SK-N-SH (cell line): ENCODE results near the gene AWAT1. TPM values are rescaled to one million over a fixed set of nuclear protein-coding genes. Genes with fewer than 3 reads are reported as not detected.
"Not testable (repeated sequence)": the region's sequence is repeated elsewhere in the genome, so short reads cannot be mapped to it uniquely, and the experiment has no call there.

Experiments
- CTCF ChIA-PET: fragments of 300-600, 350-600 bp; formaldehyde crosslinking; extraction: SDS; loops from one replicate; lab custom pipeline; 2021; lab: Yijun Ruan, JAX
- POLR2A ChIA-PET: fragments of 350-600 bp; sonication (Branson Sonifier 250); formaldehyde crosslinking; extraction: SDS; loops from one replicate; lab custom pipeline; 2020; ENCODE audit warnings: antibody characterized with exemption, inconsistent platforms; lab: Yijun Ruan, JAX
- DNase-seq: peaks from one replicate; pipeline ENCODE4 v3.0.0; 2012
- H2AFZ ChIP-seq: fragments of 200-600 bp; sonication (generic); 2 replicates; pipeline ENCODE4 v1.8.1; 2016; ENCODE audit warnings: antibody characterized with exemption, mild to moderate bottlenecking, low read depth
- H3F3A ChIP-seq: fragments of 200-600 bp; sonication (generic); replicated peaks from 2 replicates; pipeline ENCODE3; 2016; ENCODE audit warnings: antibody characterized with exemption, mild to moderate bottlenecking; ENCODE audit not compliant: insufficient read depth
- H3K27ac ChIP-seq, 2 experiments: fragments of 200-500 bp in 1 of 2; fragments of 200-600 bp in 1 of 2; sonication (Bioruptor generic) in 1 of 2; sonication (generic), shearing (Covaris generic) in 1 of 2; 2 replicates each; pipeline versions ENCODE4 v1.5.1 to v1.6.1; 2014 to 2016; ENCODE audit warnings: low read depth in 2 of 2, inconsistent platforms in 1 of 2, low read length in 1 of 2, mild to moderate bottlenecking in 1 of 2, mixed read lengths in 1 of 2
- H3K27me3 ChIP-seq: fragments of 200-600 bp; sonication (generic), shearing (Covaris generic); 2 replicates; pipeline ENCODE4 v1.6.1; 2016; ENCODE audit warnings: mixed run types; ENCODE audit not compliant: insufficient read depth
- H3K36me3 ChIP-seq, 2 experiments: fragments of 200-500 bp in 1 of 2; fragments of 200-600 bp in 1 of 2; sonication (Bioruptor generic) in 1 of 2; sonication (generic) in 1 of 2; replicated peaks in 1 of 2; 2 replicates each; pipeline versions ENCODE3 to v1.5.1; 2014 to 2016; ENCODE audit warnings: low read length in 1 of 2, mild to moderate bottlenecking in 1 of 2; ENCODE audit not compliant: insufficient read depth in 2 of 2, control insufficient read depth in 1 of 2
- H3K4me1 ChIP-seq, 2 experiments: fragments of 200-500 bp in 1 of 2; fragments of 200-600 bp in 1 of 2; sonication (Bioruptor generic) in 1 of 2; sonication (generic), shearing (Covaris generic) in 1 of 2; 2 replicates each; pipeline versions ENCODE4 v1.5.1 to v1.6.1; 2014 to 2016; ENCODE audit warnings: low read depth in 1 of 2, low read length in 1 of 2, mixed run types in 1 of 2; ENCODE audit not compliant: insufficient read depth in 2 of 2, control insufficient read depth in 1 of 2
- H3K4me2 ChIP-seq: fragments of 200-600 bp; sonication (generic), shearing (Covaris generic); 2 replicates; pipeline ENCODE4 v1.6.1; 2017; ENCODE audit warnings: mixed run types
- H3K4me3 ChIP-seq, 2 experiments: fragments of 200-500 bp in 1 of 2; fragments of 200-600 bp in 1 of 2; sonication (Bioruptor generic) in 1 of 2; sonication (generic), shearing (Covaris generic) in 1 of 2; 2 replicates each; pipeline versions ENCODE4 v1.5.1 to v1.8.1; 2014 to 2016; ENCODE audit warnings: low read depth in 2 of 2, inconsistent platforms in 1 of 2, low read length in 1 of 2, mild to moderate bottlenecking in 1 of 2, mixed read lengths in 1 of 2, moderate library complexity in 1 of 2
- H3K79me2 ChIP-seq: fragments of 200-600 bp; sonication (generic); 2 replicates; pipeline ENCODE4 v1.8.1; 2017; ENCODE audit warnings: mild to moderate bottlenecking; ENCODE audit not compliant: insufficient read depth
- H3K9ac ChIP-seq: fragments of 200-600 bp; sonication (generic); 2 replicates; pipeline ENCODE4 v1.6.1; 2017; ENCODE audit warnings: mixed run types
- H3K9me2 ChIP-seq: fragments of 200-600 bp; sonication (generic); 2 replicates; pipeline ENCODE4 v1.6.1; 2017; ENCODE audit warnings: mixed run types
- H3K9me3 ChIP-seq: fragments of 200-600 bp; sonication (generic); 2 replicates; pipeline ENCODE4 v1.6.1; 2017; ENCODE audit warnings: mixed run types, mild to moderate bottlenecking, moderate library complexity
- H4K20me1 ChIP-seq: fragments of 200-600 bp; sonication (generic); 2 replicates; pipeline ENCODE4 v1.6.1; 2017; ENCODE audit warnings: mild to moderate bottlenecking, mixed run types; ENCODE audit not compliant: insufficient read depth
- CHD2 ChIP-seq: fragments of 150-350 bp; IDR thresholded peaks from 2 replicates; pipeline ENCODE4 v1.6.1; 2018; ENCODE audit warnings: low read length; ENCODE audit not compliant: partially characterized antibody
- FOSL2 ChIP-seq: IDR thresholded peaks from 2 replicates; pipeline ENCODE4 v1.4.0; 2012; ENCODE audit warnings: low read depth, mild to moderate bottlenecking, moderate library complexity, borderline replicate concordance
- FOXJ3 ChIP-seq: sonication (generic); formaldehyde crosslinking; IDR thresholded peaks from 2 replicates; pipeline ENCODE4 v1.5.1; 2020; ENCODE audit warnings: mild to moderate bottlenecking, missing genetic modification reagents
- GABPA ChIP-seq: IDR thresholded peaks from 2 replicates; pipeline ENCODE4 v1.4.0; 2012; ENCODE audit warnings: low read depth, mild to moderate bottlenecking
- IRF3 ChIP-seq: fragments of 150-350 bp; IDR thresholded peaks from 2 replicates; pipeline ENCODE4 v1.6.1; 2016; ENCODE audit warnings: mild to moderate bottlenecking, low read depth, low read length
- JUND ChIP-seq: IDR thresholded peaks from 2 replicates; pipeline ENCODE4 v1.4.0; 2012
- MXI1 ChIP-seq: IDR thresholded peaks from 2 replicates; pipeline ENCODE4 v1.6.1; 2012; ENCODE audit warnings: mild to moderate bottlenecking, low read depth, low read length, improper control_type of control experiment
- POLR2AphosphoS5 ChIP-seq: IDR thresholded peaks from 2 replicates; pipeline ENCODE4 v1.6.1; 2012; ENCODE audit warnings: low read depth, low read length
- RAD21 ChIP-seq: IDR thresholded peaks from 2 replicates; pipeline ENCODE4 v1.6.1; 2012; ENCODE audit warnings: mild to moderate bottlenecking, low read length
- RFX5 ChIP-seq: IDR thresholded peaks from 2 replicates; pipeline ENCODE4 v1.6.1; 2012; ENCODE audit warnings: mild to moderate bottlenecking, improper control_type of control experiment, low read length
- RXRA ChIP-seq: IDR thresholded peaks from 2 replicates; pipeline ENCODE4 v1.4.0; 2012; ENCODE audit warnings: low read depth, mild to moderate bottlenecking, borderline replicate concordance
- TCF12 ChIP-seq: IDR thresholded peaks from 2 replicates; pipeline ENCODE4 v1.4.0; 2012
- TEAD4 ChIP-seq: IDR thresholded peaks from 2 replicates; pipeline ENCODE4 v1.4.0; 2012; ENCODE audit warnings: mild to moderate bottlenecking, borderline replicate concordance; ENCODE audit not compliant: insufficient read depth
- WGBS: methylation state at CpG from one replicate; pipeline ENCODE4 v1.1.6; 2017; ENCODE audit warnings: low lambda C conversion rate; 5-methylcytosine and 5-hydroxymethylcytosine counted together
- polyA plus RNA-seq, 3 experiments: library from polyadenylated mRNA; depleted of rRNA; stranded (reverse); fragments of >200 nt; gene quantifications; 2 replicates each; pipeline ENCODE4 v1.2.3, GENCODE V29; 2012
- TF ChIP-seq, protein P1 (sequence below): fragments of 150-350 bp; IDR thresholded peaks from 2 replicates; pipeline ENCODE4 v1.6.1; 2017; ENCODE audit warnings: antibody characterized with exemption, low read length, low read depth, borderline replicate concordance
- TF ChIP-seq, protein P2 (sequence below): IDR thresholded peaks from 2 replicates; pipeline ENCODE4 v1.4.0; 2012; ENCODE audit warnings: low read depth, borderline replicate concordance

Gene AWAT1
- polyA plus RNA-seq, 1 of the 3 experiments (the other 2 are of a cell fraction) = not detected

DNA sequence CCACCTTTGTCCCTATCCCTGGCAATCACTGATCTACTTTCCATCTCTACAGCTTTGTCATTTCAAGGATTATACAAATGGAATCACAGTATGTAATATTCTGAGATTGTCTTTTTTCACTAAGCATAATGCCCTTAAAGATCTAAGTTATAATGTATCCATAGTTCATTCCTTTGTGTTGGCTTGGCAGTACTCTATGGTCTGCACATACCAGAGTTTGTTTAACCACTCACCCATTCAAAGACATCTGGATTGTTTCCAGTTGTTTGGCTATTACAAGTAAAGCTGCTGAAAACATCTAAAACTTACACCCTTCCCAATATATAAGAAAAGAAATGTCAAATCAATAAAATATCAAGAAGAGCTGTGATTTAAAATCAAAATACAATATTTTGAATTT lies 26.0 kb upstream of the AWAT1 start:
- TF ChIP-seq POLR2AphosphoS5 (no peak), MXI1 (no peak), IRF3 (no peak), TEAD4 (no peak)
- TF ChIP-seq, protein P1, sequence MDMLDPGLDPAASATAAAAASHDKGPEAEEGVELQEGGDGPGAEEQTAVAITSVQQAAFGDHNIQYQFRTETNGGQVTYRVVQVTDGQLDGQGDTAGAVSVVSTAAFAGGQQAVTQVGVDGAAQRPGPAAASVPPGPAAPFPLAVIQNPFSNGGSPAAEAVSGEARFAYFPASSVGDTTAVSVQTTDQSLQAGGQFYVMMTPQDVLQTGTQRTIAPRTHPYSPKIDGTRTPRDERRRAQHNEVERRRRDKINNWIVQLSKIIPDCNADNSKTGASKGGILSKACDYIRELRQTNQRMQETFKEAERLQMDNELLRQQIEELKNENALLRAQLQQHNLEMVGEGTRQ = no peak
- no peaks in the 10 kb centered on the region for H3K36me3 ChIP-seq
- POLR2A ChIA-PET = no interaction called here
- H3K9ac ChIP-seq = no peak overlapping the region
- no peaks in the 10 kb centered on the region for H3K9me3 ChIP-seq
- H3F3A ChIP-seq = no peaks in the 10 kb centered on the region
- H3K4me1 ChIP-seq = no peaks in the 10 kb centered on the region
- H3K9me2 ChIP-seq = no peaks in the 10 kb centered on the region
- no peaks in the 10 kb centered on the region for H3K79me2 ChIP-seq
- no peak overlapping the region for H3K4me3 ChIP-seq
- no peaks in the 10 kb centered on the region for H4K20me1 ChIP-seq
- no peak overlapping the region for H3K4me2 ChIP-seq
- CTCF ChIA-PET = no interaction called here
- H2AFZ ChIP-seq = no peak overlapping the region
- DNase-seq = no peak
- peaks cover 5% of the 10 kb centered on the region; the same call in 1 of the 2 replicates for H3K27me3 ChIP-seq
- H3K27ac ChIP-seq = no peak overlapping the region

DNA sequence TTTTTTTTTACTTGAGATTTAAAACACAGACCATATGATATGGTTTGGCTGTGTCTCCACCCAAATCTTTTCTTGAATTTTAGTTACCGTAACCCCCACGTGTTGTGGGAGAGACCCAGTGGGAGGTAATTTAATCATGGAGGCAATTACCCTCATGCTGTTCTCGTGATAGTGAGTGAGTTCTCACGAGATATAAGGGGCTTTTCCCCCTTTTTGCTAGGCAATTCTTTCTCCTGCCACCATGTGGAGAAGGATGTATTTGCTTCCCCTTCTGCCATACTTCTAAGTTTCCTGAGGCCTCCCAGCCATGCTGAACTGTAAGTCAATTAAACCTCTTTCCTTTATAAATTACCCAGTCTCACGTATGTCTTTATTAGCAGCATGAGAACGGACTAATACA lies 24.9 kb upstream of the AWAT1 start:
- H3F3A ChIP-seq, H3K9ac ChIP-seq, H3K4me1 ChIP-seq, H4K20me1 ChIP-seq, CTCF ChIA-PET, DNase-seq, H3K9me2 ChIP-seq, H3K27me3 ChIP-seq, H3K27ac ChIP-seq, H2AFZ ChIP-seq, H3K4me3 ChIP-seq, H3K4me2 ChIP-seq, H3K36me3 ChIP-seq, H3K79me2 ChIP-seq, POLR2A ChIA-PET, H3K9me3 ChIP-seq: not testable (repeated sequence)
- 4% methylated on average over 6 of the region's 6 CpGs for WGBS

- Histone ChIP-seq H3K4me1 (no peaks in the 10 kb centered on the region), H3K9me3 (no peaks in the 10 kb centered on the region), H4K20me1 (no peaks in the 10 kb centered on the region), H3K79me2 (no peaks in the 10 kb centered on the region), H3K9ac (no peak overlapping the region), H3K27ac (no peak overlapping the region), H3K27me3 (no peaks in the 10 kb centered on the region; the same call in 1 of the 2 replicates), H3K36me3 (no peaks in the 10 kb centered on the region), H2AFZ (no peak overlapping the region)
- no peak for DNase-seq
- POLR2A ChIA-PET = no interaction called here
- TF ChIP-seq CHD2 (no peak), JUND (no peak), TCF12 (no peak), RAD21 (no peak), FOSL2 (no peak), FOXJ3 (CRISPR knock-in tag) (no peak), IRF3 (no peak), RXRA (no peak), RFX5 (no peak), MXI1 (no peak), GABPA (no peak)
- TF ChIP-seq, protein P2, sequence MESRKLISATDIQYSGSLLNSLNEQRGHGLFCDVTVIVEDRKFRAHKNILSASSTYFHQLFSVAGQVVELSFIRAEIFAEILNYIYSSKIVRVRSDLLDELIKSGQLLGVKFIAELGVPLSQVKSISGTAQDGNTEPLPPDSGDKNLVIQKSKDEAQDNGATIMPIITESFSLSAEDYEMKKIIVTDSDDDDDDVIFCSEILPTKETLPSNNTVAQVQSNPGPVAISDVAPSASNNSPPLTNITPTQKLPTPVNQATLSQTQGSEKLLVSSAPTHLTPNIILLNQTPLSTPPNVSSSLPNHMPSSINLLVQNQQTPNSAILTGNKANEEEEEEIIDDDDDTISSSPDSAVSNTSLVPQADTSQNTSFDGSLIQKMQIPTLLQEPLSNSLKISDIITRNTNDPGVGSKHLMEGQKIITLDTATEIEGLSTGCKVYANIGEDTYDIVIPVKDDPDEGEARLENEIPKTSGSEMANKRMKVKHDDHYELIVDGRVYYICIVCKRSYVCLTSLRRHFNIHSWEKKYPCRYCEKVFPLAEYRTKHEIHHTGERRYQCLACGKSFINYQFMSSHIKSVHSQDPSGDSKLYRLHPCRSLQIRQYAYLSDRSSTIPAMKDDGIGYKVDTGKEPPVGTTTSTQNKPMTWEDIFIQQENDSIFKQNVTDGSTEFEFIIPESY = no peak
- TF ChIP-seq, protein P1 = no peak
- TF ChIP-seq, all 33 proteins: peak for 0
- Histone ChIP-seq H3K4me2 (no peak overlapping the region), H3K4me3 (no peak overlapping the region), H3K9me2 (no peaks in the 10 kb centered on the region), H3F3A (no peaks in the 10 kb centered on the region)
- WGBS = 24% methylated on average over 5 of the region's 5 CpGs
- CTCF ChIA-PET = no interaction called here
These were observed 14.3 kb upstream of the AWAT1 start for GRCh38 chrX:70219938-70220764.
